Keratinocyte (primary cell): ENCODE results near the gene SLC36A2. TPM values are rescaled to one million over a fixed set of nuclear protein-coding genes. Genes with fewer than 3 reads are reported as not detected.
A peak's percentile ranks its signal among the peaks of the same experiment; 100 is the strongest.

ENCODE experiments used
- DNase-seq: peaks from one replicate; pipeline ENCODE4 v3.0.0-alpha.2; 2011; ENCODE audit warnings: low read depth, missing footprints, low spot score
- FAIRE-seq: peaks from 2 replicates; lab custom pipeline; 2011; peaks lifted over from hg19 to GRCh38; lab: Jason Lieb, UNC
- H2AFZ ChIP-seq: 2 replicates; pipeline ENCODE4 v1.6.0; 2012; ENCODE audit warnings: low read length, control low read depth, inconsistent platforms; ENCODE audit not compliant: control insufficient read depth
- H3K27ac ChIP-seq: 2 replicates; pipeline ENCODE4 v1.5.1; 2011; ENCODE audit warnings: low read length; ENCODE audit not compliant: control insufficient read depth, insufficient read depth
- H3K27me3 ChIP-seq: 3 replicates; pipeline ENCODE4 v1.6.0; 2011; ENCODE audit warnings: low read length; ENCODE audit not compliant: control insufficient read depth, insufficient read depth; ENCODE audit errors: extremely low read depth
- H3K36me3 ChIP-seq, 2 experiments: 2 replicates in 1 of 2; 3 replicates in 1 of 2; pipeline ENCODE4 v1.5.1; 2011; ENCODE audit warnings: low read length in 2 of 2, mild to moderate bottlenecking in 1 of 2; ENCODE audit not compliant: control insufficient read depth in 2 of 2, insufficient read depth in 2 of 2; ENCODE audit errors: extremely low read depth in 1 of 2
- H3K4me1 ChIP-seq: 3 replicates; pipeline ENCODE4 v1.5.1; 2011; ENCODE audit warnings: low read length; ENCODE audit not compliant: control insufficient read depth, insufficient read depth; ENCODE audit errors: extremely low read depth
- H3K4me2 ChIP-seq: 3 replicates; pipeline ENCODE4 v1.6.0; 2011; ENCODE audit warnings: low read depth, low read length; ENCODE audit not compliant: control insufficient read depth, insufficient read depth; ENCODE audit errors: extremely low read depth
- H3K4me3 ChIP-seq, 3 experiments: fragments of 200-600 bp in 1 of 3; sonication (generic) in 1 of 3; 2 replicates in 2 of 3; 3 replicates in 1 of 3; pipeline ENCODE4 v1.5.1; 2011 to 2016; ENCODE audit warnings: low read length in 3 of 3, mild to moderate bottlenecking in 3 of 3, control low read depth in 2 of 3, inconsistent platforms in 1 of 3, low read depth in 1 of 3, mixed read lengths in 1 of 3, mixed run types in 1 of 3, moderate library complexity in 1 of 3; ENCODE audit not compliant: control insufficient read depth in 2 of 3, insufficient read depth in 2 of 3; ENCODE audit errors: extremely low read depth in 1 of 3
- H3K79me2 ChIP-seq: 2 replicates; pipeline ENCODE4 v1.6.0; 2012; ENCODE audit warnings: low read length; ENCODE audit not compliant: control insufficient read depth, insufficient read depth
- H3K9ac ChIP-seq: 3 replicates; pipeline ENCODE4 v1.6.0; 2011; ENCODE audit warnings: low read length; ENCODE audit not compliant: control insufficient read depth, insufficient read depth; ENCODE audit errors: extremely low read depth
- H3K9me1 ChIP-seq: 3 replicates; pipeline ENCODE4 v1.6.0; 2011; ENCODE audit warnings: low read length; ENCODE audit not compliant: control insufficient read depth, insufficient read depth; ENCODE audit errors: extremely low read depth
- H3K9me3 ChIP-seq: 2 replicates; pipeline ENCODE4 v1.5.1; 2012; ENCODE audit warnings: low read depth, low read length; ENCODE audit not compliant: control insufficient read depth
- H4K20me1 ChIP-seq: 3 replicates; pipeline ENCODE4 v1.6.0; 2011; ENCODE audit warnings: low read length; ENCODE audit not compliant: control insufficient read depth, insufficient read depth; ENCODE audit errors: extremely low read depth
- EZH2 ChIP-seq: IDR thresholded peaks from one replicate; pipeline ENCODE4 v1.6.1; 2012; ENCODE audit warnings: inconsistent platforms, mild to moderate bottlenecking, low read length, moderate library complexity
- dilution Hi-C: fragments of 300-500 bp; cut with MboI; formaldehyde crosslinking; loops from one replicate; pipeline ENCODE4 v1.7.0; 2020; ENCODE audit warnings: low sequenced_read_pairs; ENCODE audit not compliant: extremely low pct_ligation_motif_present
- polyA plus RNA-seq, 5 experiments: library from polyadenylated mRNA; depleted of rRNA in 3 of 5; stranded (reverse) in 3 of 5; stranded (forward) in 1 of 5; unstranded in 1 of 5; fragments of >200 nt; gene quantifications; 1 replicate in 1 of 5; 2 replicates in 3 of 5; 3 replicates in 1 of 5; pipeline versions ENCODE4 v1.2.1 to v1.2.3, GENCODE V29; 2011 to 2012; ENCODE audit warnings: missing spikeins in 2 of 5, low read depth in 1 of 5, low replicate concordance in 1 of 5
- TF ChIP-seq, protein P1 (sequence below), 3 experiments: IDR thresholded peaks in 1 of 3; conservative IDR thresholded peaks in 1 of 3; optimal IDR thresholded peaks in 1 of 3; 2 replicates in 2 of 3; 3 replicates in 1 of 3; pipeline versions ENCODE3 to v1.5.1; 2011; ENCODE audit warnings: low read length in 3 of 3, mild to moderate bottlenecking in 3 of 3, moderate library complexity in 2 of 3, control low read depth in 1 of 3, inconsistent platforms in 1 of 3; ENCODE audit not compliant: insufficient read depth in 2 of 3; ENCODE audit errors: extremely low read depth in 1 of 3

Gene SLC36A2
- polyA plus RNA-seq, 1 donor (not counting 4 experiments of a cell fraction or from before 2014, with no cell fraction given): not detected

GRCh38 chr5:151296974-151297373, 50.4 kb downstream of the SLC36A2 start:
- no peak overlapping the region for H3K27ac ChIP-seq
- no peak for DNase-seq
- no peaks in the 10 kb centered on the region for H4K20me1 ChIP-seq
- no peak for FAIRE-seq
- H3K36me3 ChIP-seq: no peaks in the 10 kb centered on the region
- peaks cover 16% of the 10 kb centered on the region for H3K4me1 ChIP-seq
- H3K79me2 ChIP-seq: no peaks in the 10 kb centered on the region
- H3K9me1 ChIP-seq: no peaks in the 10 kb centered on the region
- peak overlapping the region; percentile 42 for H3K4me2 ChIP-seq
- H3K9me3 ChIP-seq: no peaks in the 10 kb centered on the region
- no peak overlapping the region for H3K9ac ChIP-seq
- H3K27me3 ChIP-seq: no peaks in the 10 kb centered on the region
- TF ChIP-seq, protein P1, sequence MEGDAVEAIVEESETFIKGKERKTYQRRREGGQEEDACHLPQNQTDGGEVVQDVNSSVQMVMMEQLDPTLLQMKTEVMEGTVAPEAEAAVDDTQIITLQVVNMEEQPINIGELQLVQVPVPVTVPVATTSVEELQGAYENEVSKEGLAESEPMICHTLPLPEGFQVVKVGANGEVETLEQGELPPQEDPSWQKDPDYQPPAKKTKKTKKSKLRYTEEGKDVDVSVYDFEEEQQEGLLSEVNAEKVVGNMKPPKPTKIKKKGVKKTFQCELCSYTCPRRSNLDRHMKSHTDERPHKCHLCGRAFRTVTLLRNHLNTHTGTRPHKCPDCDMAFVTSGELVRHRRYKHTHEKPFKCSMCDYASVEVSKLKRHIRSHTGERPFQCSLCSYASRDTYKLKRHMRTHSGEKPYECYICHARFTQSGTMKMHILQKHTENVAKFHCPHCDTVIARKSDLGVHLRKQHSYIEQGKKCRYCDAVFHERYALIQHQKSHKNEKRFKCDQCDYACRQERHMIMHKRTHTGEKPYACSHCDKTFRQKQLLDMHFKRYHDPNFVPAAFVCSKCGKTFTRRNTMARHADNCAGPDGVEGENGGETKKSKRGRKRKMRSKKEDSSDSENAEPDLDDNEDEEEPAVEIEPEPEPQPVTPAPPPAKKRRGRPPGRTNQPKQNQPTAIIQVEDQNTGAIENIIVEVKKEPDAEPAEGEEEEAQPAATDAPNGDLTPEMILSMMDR (optimal IDR thresholded peaks at IDR 0.05 in 1 of 3, IDR thresholded peaks at IDR 0.05 in 1 of 3, conservative IDR thresholded peaks at IDR 0.05 in 1 of 3; ENCODE audit: extremely low read depth in 1 of 3, insufficient read depth in 2 of 3, low read length in 3 of 3): no peak
- TF ChIP-seq EZH2: no peak
- no peak overlapping the region for H2AFZ ChIP-seq
- no peak overlapping the region for H3K4me3 ChIP-seq
- dilution Hi-C loops: no loop called here

- Histone ChIP-seq H3K27me3 (no peaks in the 10 kb centered on the region), H3K4me3 (no peak overlapping the region), H3K27ac (no peak overlapping the region), H3K9me3 (no peaks in the 10 kb centered on the region), H3K36me3 (no peaks in the 10 kb centered on the region), H3K4me1 (peaks cover 16% of the 10 kb centered on the region), H4K20me1 (no peaks in the 10 kb centered on the region), H3K4me2 (peak overlapping the region; percentile 42), H3K9ac (no peak overlapping the region), H2AFZ (no peak overlapping the region), H3K9me1 (no peaks in the 10 kb centered on the region), H3K79me2 (no peaks in the 10 kb centered on the region)
- FAIRE-seq (peak; percentile 9), DNase-seq (no peak)
- dilution Hi-C loops: no loop called here
- TF ChIP-seq EZH2: no peak
- TF ChIP-seq, protein P1 (optimal IDR thresholded peaks at IDR 0.05 in 1 of 3, IDR thresholded peaks at IDR 0.05 in 1 of 3, conservative IDR thresholded peaks at IDR 0.05 in 1 of 3; ENCODE audit: extremely low read depth in 1 of 3, insufficient read depth in 2 of 3, low read length in 3 of 3): no peak
Measured at GRCh38 chr5:151296478-151296830, 50.9 kb downstream of the SLC36A2 start.
